Epithelial cell of proximal tubule (primary cell): Measurements from ENCODE around the gene PTGES. TPM values are rescaled to one million over a fixed set of nuclear protein-coding genes. Genes with fewer than 3 reads are reported as not detected.

Experiments
- DNase-seq: peaks from one replicate; pipeline ENCODE4 v3.0.0-alpha.2; 2011; ENCODE audit warnings: low read depth
- H3K4me3 ChIP-seq: 2 replicates; pipeline ENCODE4 v1.5.1; 2011; ENCODE audit warnings: low read depth, mild to moderate bottlenecking, low read length
- CTCF ChIP-seq: conservative IDR thresholded peaks from 2 replicates; pipeline ENCODE4 v1.5.1; 2012; ENCODE audit warnings: low read depth, mild to moderate bottlenecking, low read length
- total RNA-seq: library from RNA; depleted of rRNA; stranded (reverse); fragments of >200 nt; gene quantifications from 2 replicates; pipeline ENCODE4 v1.2.3, GENCODE V29; 2015

PTGES gene
- total RNA-seq, 1 donor from 2014 or later: 33.6 TPM

GRCh38 chr9:129714511-129715061, 38.3 kb downstream of the PTGES start:
- DNase-seq: no peak
- no peak for TF ChIP-seq CTCF
- no peak overlapping the region for H3K4me3 ChIP-seq

GRCh38 chr9:129713402-129713679, 39.5 kb downstream of the PTGES start:
- TF ChIP-seq CTCF: no peak
- no peak for DNase-seq
- H3K4me3 ChIP-seq: no peak overlapping the region

- no peak overlapping the region for H3K4me3 ChIP-seq
- no peak for TF ChIP-seq CTCF
Measured at GRCh38 chr9:129712634-129713401, 40.0 kb downstream of the PTGES start.

GRCh38 chr9:129710169-129710453, 42.7 kb downstream of the PTGES start:
- no peak for TF ChIP-seq CTCF
- no peak for DNase-seq
- no peak overlapping the region for H3K4me3 ChIP-seq

More at GRCh38 chr9:129712634-129713401, 40.0 kb downstream of the PTGES start:
- DNase-seq: no peak

GRCh38 chr9:129709438-129710168, 43.2 kb downstream of the PTGES start:
- H3K4me3 ChIP-seq: no peak overlapping the region
- DNase-seq: peak; percentile 12
- no peak for TF ChIP-seq CTCF

- DNase-seq: no peak
- no peak overlapping the region for H3K4me3 ChIP-seq
- no peak for TF ChIP-seq CTCF
Measured at GRCh38 chr9:129708793-129709192, 44.0 kb downstream of the PTGES start.
